GM23248 (cell line): ENCODE data around the gene CD300LF.

ENCODE experiments used
- EZH2 ChIP-seq: fragments of 200-600 bp; sonication (generic); IDR thresholded peaks from 2 replicates; pipeline ENCODE4 v1.6.1; 2018; ENCODE audit warnings: antibody characterized with exemption, mild to moderate bottlenecking; ENCODE audit not compliant: insufficient read depth, poor library complexity, severe bottlenecking
- EZH2phosphoT487 ChIP-seq: fragments of 200-600 bp; sonication (generic); IDR thresholded peaks from 2 replicates; pipeline ENCODE4 v1.6.1; 2018; ENCODE audit warnings: antibody characterized with exemption, moderate library complexity, mild to moderate bottlenecking, low read depth; ENCODE audit not compliant: insufficient read depth

GRCh38 chr17:74652020-74652419 lies 60.7 kb downstream of the CD300LF start:
- TF ChIP-seq EZH2phosphoT487 (no peak), EZH2 (no peak)
